WI38 (cell line): ENCODE measurements around the gene KCNAB1.

Experiments used
- H3K4me3 ChIP-seq: 2 replicates; pipeline ENCODE4 v1.5.1; 2011; ENCODE audit warnings: low read depth, mild to moderate bottlenecking, control low read depth, low read length
- CTCF ChIP-seq: IDR thresholded peaks from 2 replicates; pipeline ENCODE4 v1.5.1; 2012; ENCODE audit warnings: low read depth, mild to moderate bottlenecking, control low read depth, low read length

KCNAB1 gene

GRCh38 chr3:156509189-156510174 is 389.1 kb downstream of the KCNAB1 start:
- TF ChIP-seq CTCF, result no peak; the same call in 1 of the 2 replicates

GRCh38 chr3:156511987-156512677 is 391.8 kb downstream of the KCNAB1 start:
- no peak overlapping the region for H3K4me3 ChIP-seq
- no peak for TF ChIP-seq CTCF

More at GRCh38 chr3:156509189-156510174, 389.1 kb downstream of the KCNAB1 start:
- no peak overlapping the region for H3K4me3 ChIP-seq

GRCh38 chr3:156513619-156514018 is 393.2 kb downstream of the KCNAB1 start:
- no peak for TF ChIP-seq CTCF
- H3K4me3 ChIP-seq, result no peak overlapping the region

GRCh38 chr3:156516284-156516683 is 395.9 kb downstream of the KCNAB1 start:
- no peak overlapping the region for H3K4me3 ChIP-seq
- no peak for TF ChIP-seq CTCF

- H3K4me3 ChIP-seq, result no peak overlapping the region
- TF ChIP-seq CTCF, result no peak
These were observed 396.6 kb downstream of the KCNAB1 start for GRCh38 chr3:156516961-156517360.

GRCh38 chr3:156518726-156519125 is 398.3 kb downstream of the KCNAB1 start:
- TF ChIP-seq CTCF, result no peak
- no peak overlapping the region for H3K4me3 ChIP-seq

- no peak overlapping the region for H3K4me3 ChIP-seq
- no peak for TF ChIP-seq CTCF
These were observed 399.4 kb downstream of the KCNAB1 start for GRCh38 chr3:156519758-156520162.
